Trophoblast cell (in vitro differentiated cells and primary cell): ENCODE results near the gene TAF4.
A peak's percentile ranks its signal among the peaks of the same experiment; 100 is the strongest.

ENCODE experiments used
- DNase-seq, 2 donors: peaks; one replicate each; pipeline ENCODE4 v3.0.0-alpha.2; 2016
- H2AFZ ChIP-seq: 2 replicates; pipeline ENCODE4 v1.6.1; 2013; ENCODE audit warnings: low read length, moderate library complexity, mild to moderate bottlenecking; ENCODE audit not compliant: insufficient read depth, poor library complexity
- H2AK5ac ChIP-seq: 2 replicates; pipeline ENCODE4 v1.6.1; 2013; ENCODE audit warnings: mild to moderate bottlenecking, low read length
- H2BK120ac ChIP-seq: 2 replicates; pipeline ENCODE4 v1.6.1; 2013; ENCODE audit warnings: low read length, mild to moderate bottlenecking, moderate library complexity; ENCODE audit not compliant: insufficient read depth, poor library complexity
- H2BK12ac ChIP-seq: 2 replicates; pipeline ENCODE4 v1.6.1; 2013; ENCODE audit warnings: mild to moderate bottlenecking, low read length, moderate library complexity
- H2BK5ac ChIP-seq: 2 replicates; pipeline ENCODE4 v1.6.1; 2013; ENCODE audit warnings: low read length, low read depth, moderate library complexity, mild to moderate bottlenecking; ENCODE audit not compliant: poor library complexity
- H3K14ac ChIP-seq: 2 replicates; pipeline ENCODE4 v1.6.1; 2013; ENCODE audit warnings: mild to moderate bottlenecking, low read length
- H3K18ac ChIP-seq: 2 replicates; pipeline ENCODE4 v1.6.1; 2013; ENCODE audit warnings: mild to moderate bottlenecking, low read length
- H3K23ac ChIP-seq: 2 replicates; pipeline ENCODE4 v1.6.1; 2013; ENCODE audit warnings: low read length
- H3K27ac ChIP-seq: 2 replicates; pipeline ENCODE4 v1.5.1; 2013; ENCODE audit warnings: low read depth, mild to moderate bottlenecking, inconsistent platforms, low read length, moderate library complexity
- H3K27me3 ChIP-seq: 2 replicates; pipeline ENCODE4 v1.6.1; 2013; ENCODE audit warnings: inconsistent platforms, mild to moderate bottlenecking, low read length, moderate library complexity; ENCODE audit not compliant: insufficient read depth
- H3K36me3 ChIP-seq, 2 experiments: 1 replicate in 1 of 2; 2 replicates in 1 of 2; pipeline ENCODE4 v1.6.1; 2013; ENCODE audit warnings: low read length in 2 of 2, mild to moderate bottlenecking in 2 of 2, moderate library complexity in 1 of 2; ENCODE audit not compliant: insufficient read depth in 2 of 2, control insufficient read depth in 1 of 2
- H3K4ac ChIP-seq: 2 replicates; pipeline ENCODE4 v1.6.1; 2013; ENCODE audit warnings: low read depth, mild to moderate bottlenecking, low read length, moderate library complexity
- H3K4me1 ChIP-seq, 2 experiments: 1 replicate in 1 of 2; 2 replicates in 1 of 2; pipeline ENCODE4 v1.6.1; 2013; ENCODE audit warnings: low read length in 2 of 2, mild to moderate bottlenecking in 2 of 2, moderate library complexity in 1 of 2; ENCODE audit not compliant: insufficient read depth in 2 of 2, control insufficient read depth in 1 of 2
- H3K4me2 ChIP-seq: 2 replicates; pipeline ENCODE4 v1.6.1; 2013; ENCODE audit warnings: inconsistent platforms, mild to moderate bottlenecking, low read length, moderate library complexity
- H3K4me3 ChIP-seq: 2 replicates; pipeline ENCODE4 v1.5.1; 2013; ENCODE audit warnings: mild to moderate bottlenecking, low read depth, low read length, inconsistent platforms
- H3K79me1 ChIP-seq: one replicate; pipeline ENCODE4 v1.6.1; 2013; ENCODE audit warnings: low read length
- H3K79me2 ChIP-seq: 2 replicates; pipeline ENCODE4 v1.6.1; 2013; ENCODE audit warnings: low read length, mild to moderate bottlenecking; ENCODE audit not compliant: control insufficient read depth, insufficient read depth, poor library complexity
- H3K9ac ChIP-seq: 2 replicates; pipeline ENCODE4 v1.6.1; 2013; ENCODE audit warnings: mild to moderate bottlenecking, low read length
- H3K9me3 ChIP-seq: 2 replicates; pipeline ENCODE4 v1.6.1; 2013; ENCODE audit warnings: low read depth, mild to moderate bottlenecking, control low read depth, inconsistent platforms, low read length; ENCODE audit not compliant: insufficient read depth
- H4K12ac ChIP-seq: 2 replicates; pipeline ENCODE4 v1.6.1; 2013; ENCODE audit warnings: low read depth, mild to moderate bottlenecking, low read length, moderate library complexity
- H4K8ac ChIP-seq: 2 replicates; pipeline ENCODE4 v1.6.1; 2013; ENCODE audit warnings: low read depth, mild to moderate bottlenecking, low read length, moderate library complexity
- H4K91ac ChIP-seq: one replicate; pipeline ENCODE4 v1.6.1; 2013; ENCODE audit warnings: low read depth, mild to moderate bottlenecking, low read length, moderate library complexity
- WGBS: extraction: QIAGEN DNeasy Blood & Tissue Kit; methylation state at CpG from one replicate; pipeline ENCODE4 v1.1.7; 2013; ENCODE audit warnings: missing lambda C conversion rate; ENCODE audit not compliant: insufficient read length, insufficient coverage; ENCODE audit errors: extremely low coverage; 5-methylcytosine and 5-hydroxymethylcytosine counted together

Gene TAF4

GRCh38 chr20:61937146-61937962, 128.3 kb downstream of the TAF4 start:
- H3K18ac ChIP-seq: no peak overlapping the region
- H3K4me1 ChIP-seq: peaks cover 3 to 4% of the 10 kb centered on the region in 2 experiments
- no peak overlapping the region for H4K12ac ChIP-seq
- H2AFZ ChIP-seq: no peak overlapping the region
- no peaks in the 10 kb centered on the region for H3K79me2 ChIP-seq
- WGBS: no CpG with 5 or more reads among the region's 10 CpGs
- no peak overlapping the region for H3K4me2 ChIP-seq
- H4K8ac ChIP-seq: no peak overlapping the region
- no peak overlapping the region for H2BK12ac ChIP-seq
- no peaks in the 10 kb centered on the region for H3K36me3 ChIP-seq
- H3K27ac ChIP-seq: no peak overlapping the region
- no peak overlapping the region for H3K9ac ChIP-seq
- H3K27me3 ChIP-seq: no peaks in the 10 kb centered on the region
- no peak overlapping the region for H2BK5ac ChIP-seq
- H2BK120ac ChIP-seq: no peak overlapping the region
- no peak overlapping the region for H4K91ac ChIP-seq
- H3K23ac ChIP-seq: no peak overlapping the region
- no peak overlapping the region for H3K4me3 ChIP-seq
- H2AK5ac ChIP-seq: no peak overlapping the region
- H3K14ac ChIP-seq: no peak overlapping the region
- H3K79me1 ChIP-seq: no peaks in the 10 kb centered on the region
- no peak for DNase-seq
- peaks cover 5% of the 10 kb centered on the region for H3K9me3 ChIP-seq
- H3K4ac ChIP-seq: no peak overlapping the region

GRCh38 chr20:61936701-61937131, 129.0 kb downstream of the TAF4 start:
- no CpG with 5 or more reads among the region's 29 CpGs for WGBS

GRCh38 chr20:61935926-61936700, 129.6 kb downstream of the TAF4 start:
- H2BK5ac ChIP-seq: no peak overlapping the region
- no peaks in the 10 kb centered on the region for H3K27me3 ChIP-seq
- H4K91ac ChIP-seq: no peak overlapping the region
- DNase-seq: no peak
- no peak overlapping the region for H3K23ac ChIP-seq
- H3K14ac ChIP-seq: no peak overlapping the region
- H2AFZ ChIP-seq: no peak overlapping the region
- no peaks in the 10 kb centered on the region for H3K79me2 ChIP-seq
- no peaks in the 10 kb centered on the region for H3K79me1 ChIP-seq
- H3K4me1 ChIP-seq: peaks cover 3 to 4% of the 10 kb centered on the region in 2 experiments
- H3K4ac ChIP-seq: no peak overlapping the region
- no peak overlapping the region for H2BK12ac ChIP-seq
- H4K8ac ChIP-seq: no peak overlapping the region
- no peak overlapping the region for H3K4me3 ChIP-seq
- peaks cover 7% of the 10 kb centered on the region for H3K9me3 ChIP-seq
- H3K36me3 ChIP-seq: no peaks in the 10 kb centered on the region
- no peak overlapping the region for H3K9ac ChIP-seq
- H2BK120ac ChIP-seq: no peak overlapping the region
- H2AK5ac ChIP-seq: no peak overlapping the region
- no peak overlapping the region for H4K12ac ChIP-seq
- no CpG with 5 or more reads among the region's 14 CpGs for WGBS
- H3K4me2 ChIP-seq: no peak overlapping the region
- H3K18ac ChIP-seq: no peak overlapping the region
- H3K27ac ChIP-seq: no peak overlapping the region

More at GRCh38 chr20:61936701-61937131, 129.0 kb downstream of the TAF4 start:
- no peak overlapping the region for H3K18ac ChIP-seq
- H3K27ac ChIP-seq: no peak overlapping the region
- H4K91ac ChIP-seq: no peak overlapping the region
- H2BK120ac ChIP-seq: no peak overlapping the region
- H4K8ac ChIP-seq: no peak overlapping the region
- H3K23ac ChIP-seq: no peak overlapping the region
- H3K14ac ChIP-seq: no peak overlapping the region
- H3K9me3 ChIP-seq: peaks cover 7% of the 10 kb centered on the region
- H2AK5ac ChIP-seq: no peak overlapping the region
- H3K27me3 ChIP-seq: no peaks in the 10 kb centered on the region
- no peak overlapping the region for H3K4ac ChIP-seq
- H3K9ac ChIP-seq: no peak overlapping the region
- no peak overlapping the region for H2BK5ac ChIP-seq
- H4K12ac ChIP-seq: no peak overlapping the region
- no peaks in the 10 kb centered on the region for H3K79me2 ChIP-seq
- no peak overlapping the region for H3K4me3 ChIP-seq
- DNase-seq: no peak
- no peaks in the 10 kb centered on the region for H3K36me3 ChIP-seq
- no peaks in the 10 kb centered on the region for H3K79me1 ChIP-seq
- H2BK12ac ChIP-seq: no peak overlapping the region
- H2AFZ ChIP-seq: no peak overlapping the region
- H3K4me1 ChIP-seq: peaks cover 3 to 4% of the 10 kb centered on the region in 2 experiments
- H3K4me2 ChIP-seq: no peak overlapping the region

- H3K79me2 ChIP-seq: no peaks in the 10 kb centered on the region
- no peak overlapping the region for H2BK12ac ChIP-seq
- no peak overlapping the region for H2BK5ac ChIP-seq
- H3K9ac ChIP-seq: no peak overlapping the region
- no peak overlapping the region for H3K4ac ChIP-seq
- H3K27ac ChIP-seq: no peak overlapping the region
- H4K91ac ChIP-seq: no peak overlapping the region
- WGBS: no CpG with 5 or more reads among the region's 24 CpGs
- H4K12ac ChIP-seq: no peak overlapping the region
- H3K27me3 ChIP-seq: no peaks in the 10 kb centered on the region
- no peak overlapping the region for H2AFZ ChIP-seq
- no peak overlapping the region for H2BK120ac ChIP-seq
- H3K4me3 ChIP-seq: no peak overlapping the region
- peaks cover 3 to 4% of the 10 kb centered on the region in 2 experiments for H3K4me1 ChIP-seq
- DNase-seq: peak; percentile 28 to 34
- H3K18ac ChIP-seq: no peak overlapping the region
- no peak overlapping the region for H3K4me2 ChIP-seq
- H3K9me3 ChIP-seq: peaks cover 7% of the 10 kb centered on the region
- no peak overlapping the region for H2AK5ac ChIP-seq
- H3K23ac ChIP-seq: no peak overlapping the region
- H4K8ac ChIP-seq: no peak overlapping the region
- H3K14ac ChIP-seq: no peak overlapping the region
- no peaks in the 10 kb centered on the region for H3K36me3 ChIP-seq
- no peaks in the 10 kb centered on the region for H3K79me1 ChIP-seq
Measured at GRCh38 chr20:61934716-61935530, 130.8 kb downstream of the TAF4 start.
